NCI-H1436 treated with DMSO at 0.1 percent for 48 hours (cell line): Measurements from ENCODE around the gene GALNT9.
"Not testable (repeated sequence)": the region's sequence is repeated elsewhere in the genome, so short reads cannot be mapped to it uniquely, and the experiment has no call there.

Experiments
- DNase-seq: peaks from one replicate; lab custom pipeline; 2025; lab: John Stamatoyannopoulos, UW

The GALNT9 gene

GRCh38 chr12:132312516-132312915 lies 16.9 kb downstream of the GALNT9 start:
- no peak for DNase-seq

GRCh38 chr12:132311201-132311915 lies 18.0 kb downstream of the GALNT9 start:
- DNase-seq, result no peak

- no peak for DNase-seq
Measured at GRCh38 chr12:132310181-132311040, 19.0 kb downstream of the GALNT9 start.

- DNase-seq, result no peak
Measured at GRCh38 chr12:132309596-132310086, 19.7 kb downstream of the GALNT9 start.

- no peak for DNase-seq
Measured at GRCh38 chr12:132308853-132309595, 20.4 kb downstream of the GALNT9 start.

GRCh38 chr12:132307976-132308852 lies 21.2 kb downstream of the GALNT9 start:
- no peak for DNase-seq

GRCh38 chr12:132306885-132307191 lies 22.6 kb downstream of the GALNT9 start:
- no peak for DNase-seq

GRCh38 chr12:132305991-132306884 lies 23.2 kb downstream of the GALNT9 start:
- DNase-seq, result no peak

- no peak for DNase-seq
Measured at GRCh38 chr12:132305560-132305966, 23.8 kb downstream of the GALNT9 start.

GRCh38 chr12:132304866-132305265 lies 24.5 kb downstream of the GALNT9 start:
- DNase-seq, result not testable (repeated sequence)

- DNase-seq, result not testable (repeated sequence)
Measured at GRCh38 chr12:132303853-132304373, 25.5 kb downstream of the GALNT9 start.

GRCh38 chr12:132302466-132303358 lies 26.7 kb downstream of the GALNT9 start:
- no peak for DNase-seq

GRCh38 chr12:132300789-132301722 lies 28.3 kb downstream of the GALNT9 start:
- DNase-seq, result no peak

- no peak for DNase-seq
Measured at GRCh38 chr12:132296063-132296462, 33.3 kb downstream of the GALNT9 start.

GRCh38 chr12:132295561-132295960 lies 33.8 kb downstream of the GALNT9 start:
- DNase-seq, result not testable (repeated sequence)

- no peak for DNase-seq
Measured at GRCh38 chr12:132295101-132295526, 34.3 kb downstream of the GALNT9 start.

- no peak for DNase-seq
Measured at GRCh38 chr12:132294121-132295034, 35.0 kb downstream of the GALNT9 start.
